Measurements from ENCODE around the gene LRIG1.

DNA sequence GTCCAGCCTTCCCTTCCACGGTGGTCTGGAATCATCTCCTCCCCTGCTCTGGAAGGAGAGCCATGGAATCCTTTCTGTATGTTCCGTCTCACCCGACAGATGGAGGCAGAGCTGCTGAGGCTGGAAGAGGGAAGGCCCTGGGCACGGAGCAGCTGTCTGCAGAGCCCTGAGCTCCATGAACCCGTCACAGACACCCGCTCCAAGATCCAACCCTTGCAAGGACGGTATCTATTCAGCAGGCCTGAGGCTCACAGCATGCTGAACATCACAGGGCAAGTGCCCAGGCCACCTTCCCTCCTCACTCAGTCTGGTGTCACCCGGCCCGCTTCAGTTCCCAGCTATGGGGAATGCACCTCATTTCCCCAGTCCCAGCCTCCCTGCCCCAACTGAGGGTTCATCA is 103.9 kb downstream of the LRIG1 start:
- TF ChIP-seq, protein P1, sequence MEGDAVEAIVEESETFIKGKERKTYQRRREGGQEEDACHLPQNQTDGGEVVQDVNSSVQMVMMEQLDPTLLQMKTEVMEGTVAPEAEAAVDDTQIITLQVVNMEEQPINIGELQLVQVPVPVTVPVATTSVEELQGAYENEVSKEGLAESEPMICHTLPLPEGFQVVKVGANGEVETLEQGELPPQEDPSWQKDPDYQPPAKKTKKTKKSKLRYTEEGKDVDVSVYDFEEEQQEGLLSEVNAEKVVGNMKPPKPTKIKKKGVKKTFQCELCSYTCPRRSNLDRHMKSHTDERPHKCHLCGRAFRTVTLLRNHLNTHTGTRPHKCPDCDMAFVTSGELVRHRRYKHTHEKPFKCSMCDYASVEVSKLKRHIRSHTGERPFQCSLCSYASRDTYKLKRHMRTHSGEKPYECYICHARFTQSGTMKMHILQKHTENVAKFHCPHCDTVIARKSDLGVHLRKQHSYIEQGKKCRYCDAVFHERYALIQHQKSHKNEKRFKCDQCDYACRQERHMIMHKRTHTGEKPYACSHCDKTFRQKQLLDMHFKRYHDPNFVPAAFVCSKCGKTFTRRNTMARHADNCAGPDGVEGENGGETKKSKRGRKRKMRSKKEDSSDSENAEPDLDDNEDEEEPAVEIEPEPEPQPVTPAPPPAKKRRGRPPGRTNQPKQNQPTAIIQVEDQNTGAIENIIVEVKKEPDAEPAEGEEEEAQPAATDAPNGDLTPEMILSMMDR (IDR thresholded peaks at IDR 0.05; ENCODE audit: low read length), result no peak
- TF ChIP-seq EZH2 (optimal IDR thresholded peaks at IDR 0.05; ENCODE audit: low read depth, low read length) (no peak), EZH2phosphoT487 (IDR thresholded peaks at IDR 0.05; ENCODE audit: low read length) (no peak)

Measured in MM.1S (cell line).